ENCODE data around the gene PLET1.

GRCh38 chr11:112237451-112237850 is 23.2 kb downstream of the PLET1 start:
- TF ChIP-seq ZNF585B (tag by site-specific recombination; IDR thresholded peaks at IDR 0.05), result no peak
- TF ChIP-seq ZNF785 (tag by site-specific recombination; IDR thresholded peaks at IDR 0.05), result no peak
- TF ChIP-seq ZBTB44 (tag by site-specific recombination; IDR thresholded peaks at IDR 0.05), result no peak
- no peak for TF ChIP-seq CTCF (tag by site-specific recombination; IDR thresholded peaks at IDR 0.05)
- TF ChIP-seq ZNF529 (tag by site-specific recombination; IDR thresholded peaks at IDR 0.05; ENCODE audit: insufficient replicate concordance), result no peak
- no peak for TF ChIP-seq ZNF398 (tag by site-specific recombination; IDR thresholded peaks at IDR 0.05)
- no peak for TF ChIP-seq ZEB2 (tag by site-specific recombination; IDR thresholded peaks at IDR 0.05)

Measured in HEK293 (cell line).